Stomach (tissue), 9 donors: ENCODE results near the gene DFFA. TPM values are rescaled to one million over a fixed set of nuclear protein-coding genes. Genes with fewer than 3 reads are reported as not detected.
"Not testable (repeated sequence)": the region's sequence is repeated elsewhere in the genome, so short reads cannot be mapped to it uniquely, and the experiment has no call there.

ENCODE experiments used
- DNase-seq, 2 donors: peaks; one replicate each; pipeline versions ENCODE4 v3.0.0 to v3.0.0-alpha.2; 2013 to 2019
- H3K27ac ChIP-seq, 5 donors: fragments of 200-600 bp in 4 of 5; sonication (generic) in 4 of 5; one replicate each; pipeline ENCODE4 v1.5.1; 2013 to 2019; ENCODE audit warnings: mild to moderate bottlenecking in 1 of 5, moderate library complexity in 1 of 5
- H3K27me3 ChIP-seq, 3 donors: fragments of 200-600 bp; sonication (generic); one replicate each; pipeline ENCODE4 v1.5.1; 2017 to 2019; ENCODE audit warnings: mixed run types in 1 of 3
- H3K36me3 ChIP-seq, 4 donors: fragments of 200-600 bp; sonication (generic); 1 replicate in 3 of 4; 2 replicates in 1 of 4; pipeline ENCODE4 v1.5.1; 2016 to 2019
- H3K4me1 ChIP-seq, 4 donors: fragments of 200-600 bp; sonication (generic); one replicate each; pipeline ENCODE4 v1.5.1; 2016 to 2019
- H3K4me3 ChIP-seq, 4 donors: fragments of 200-600 bp; sonication (generic) in 3 of 4; one replicate each; pipeline ENCODE4 v1.5.1; 2016 to 2019; ENCODE audit warnings: mild to moderate bottlenecking in 1 of 4
- H3K9me3 ChIP-seq, 4 donors: fragments of 200-600 bp; sonication (generic); one replicate each; pipeline ENCODE4 v1.5.1; 2016 to 2019
- CTCF ChIP-seq, 7 experiments: fragments of 450-650 bp in 4 of 7; fragments of 200-600 bp in 3 of 7; sonication (generic) in 3 of 7; IDR thresholded peaks; one replicate each; pipeline ENCODE4 v1.5.1; 2016 to 2019; ENCODE audit warnings: antibody characterized with exemption in 7 of 7, control low read depth in 2 of 7, mild to moderate bottlenecking in 1 of 7
- EP300 ChIP-seq: sonication (generic); formaldehyde crosslinking; IDR thresholded peaks from one replicate; pipeline ENCODE4 v1.6.1; 2017; ENCODE audit warnings: antibody characterized with exemption
- POLR2A ChIP-seq, 4 donors: fragments of 450-650 bp; IDR thresholded peaks; one replicate each; pipeline ENCODE4 v1.6.1; 2016; ENCODE audit warnings: antibody characterized with exemption in 4 of 4, control low read depth in 2 of 4, mild to moderate bottlenecking in 1 of 4, moderate library complexity in 1 of 4
- POLR2AphosphoS5 ChIP-seq, 3 donors: sonication (generic); formaldehyde crosslinking; IDR thresholded peaks; one replicate each; pipeline ENCODE4 v1.6.1; 2016; ENCODE audit warnings: antibody characterized with exemption in 3 of 3
- WGBS, 5 donors: extraction: QIAGEN DNeasy Blood & Tissue Kit in 3 of 5; methylation state at CpG; one replicate each; pipeline versions ENCODE4 v1.1.5 to v1.1.7; 2013 to 2018; 5-methylcytosine and 5-hydroxymethylcytosine counted together
- intact Hi-C: fragments of 100-400 bp; cut with DNase I; formaldehyde crosslinking; loops from one replicate; pipeline ENCODE4 v1.15.1; 2023; ENCODE audit warnings: low total_unique reads
- polyA plus RNA-seq, 3 donors: library from polyadenylated mRNA; stranded (reverse); fragments of 200-250 nt; gene quantifications; one replicate each; pipeline ENCODE4 v1.2.3, GENCODE V29; 2013
- total RNA-seq, 5 donors: library from RNA; depleted of rRNA; stranded (reverse); fragments of >200 nt; gene quantifications; one replicate each; pipeline versions ENCODE4 v1.1.0 to v1.2.3, GENCODE V29; 2014 to 2016
- donor health status: healthy with polysubstance abuse.
- donor health status: Bipolar disorder and iron deficiency.
- donor health status: healthy.

The DFFA gene
- total and polyA plus RNA-seq, 8 donors, result 10.7 to 22.2 (median 13.0) TPM

- peaks cover 0 to under 1% (median under 1%) of the 10 kb centered on the region in 4 donors for H3K36me3 ChIP-seq
- peak overlapping the region; percentile 16 to 85 (median 78) for H3K27ac ChIP-seq
- no peak for TF ChIP-seq POLR2A (IDR thresholded peaks at IDR 0.05)
- TF ChIP-seq POLR2AphosphoS5 (IDR thresholded peaks at IDR 0.05), result no peak
- no peak for TF ChIP-seq CTCF (IDR thresholded peaks at IDR 0.05)
- no peak for TF ChIP-seq EP300
- WGBS, 5 donors, result 7 to 20% (median 13%) methylated on average over 8 to 16 of the region's 16 CpGs
- intact Hi-C loops, result loop anchor here (5.0 to 10.0 kb wide), 2 partner anchors 53 to 65 kb away; no protein-coding TSS in a partner anchor
- no peaks in the 10 kb centered on the region for H3K27me3 ChIP-seq
- peak in 1 of 2 donors; percentile 62 for DNase-seq
- H3K9me3 ChIP-seq, result no peaks in the 10 kb centered on the region
- H3K4me1 ChIP-seq, result peaks cover 13 to 41% (median 27%) of the 10 kb centered on the region in 4 donors
- peak overlapping the region; percentile 76 to 92 (median 86) for H3K4me3 ChIP-seq
Measured at GRCh38 chr1:10429868-10430215, 42.5 kb downstream of the DFFA start.

- Histone ChIP-seq H3K4me3 (no peak overlapping the region), H3K27ac (no peak overlapping the region), H3K27me3 (no peaks in the 10 kb centered on the region), H3K9me3 (no peaks in the 10 kb centered on the region), H3K4me1 (peaks cover 13 to 41% (median 27%) of the 10 kb centered on the region in 4 donors), H3K36me3 (no peaks in the 10 kb centered on the region)
- DNase-seq, result no peak
- intact Hi-C loops, result loop anchor here (5.0 kb wide), 1 partner anchor 52 kb away; no protein-coding TSS in a partner anchor
- WGBS, 5 donors, result 86 to 95% (median 89%) methylated on average over 4 to 5 of the region's 5 CpGs
- TF ChIP-seq CTCF (IDR thresholded peaks at IDR 0.05) (no peak), POLR2A (IDR thresholded peaks at IDR 0.05) (no peak), EP300 (no peak), POLR2AphosphoS5 (IDR thresholded peaks at IDR 0.05) (no peak)
Measured at GRCh38 chr1:10428984-10429383, 43.3 kb downstream of the DFFA start.

GRCh38 chr1:10426535-10426848 is 45.8 kb downstream of the DFFA start:
- Histone ChIP-seq H3K4me1 (peaks cover 11 to 23% (median 18%) of the 10 kb centered on the region in 4 donors), H3K36me3 (peaks cover under 1 to 13% (median 5%) of the 10 kb centered on the region in 4 donors)
- H3K4me3 ChIP-seq, DNase-seq, H3K9me3 ChIP-seq, H3K27me3 ChIP-seq, H3K27ac ChIP-seq: not testable (repeated sequence)
- 87 to 100% (median 96%) methylated on average over 1 to 21 of the region's 21 CpGs; no CpG with 5 or more reads in 1 of the 5 donors for WGBS, 5 donors
- intact Hi-C loops, result loop anchor here (5.0 kb wide), 1 partner anchor 49 kb away; no protein-coding TSS in a partner anchor

- Histone ChIP-seq H3K4me1 (peaks cover 6 to 18% (median 13%) of the 10 kb centered on the region in 4 donors), H3K36me3 (peaks cover 5 to 18% (median 10%) of the 10 kb centered on the region in 4 donors)
- DNase-seq, H3K9me3 ChIP-seq, H3K4me3 ChIP-seq, H3K27ac ChIP-seq, H3K27me3 ChIP-seq: not testable (repeated sequence)
- 60 to 84% (median 79%) methylated on average over 10 to 21 of the region's 21 CpGs for WGBS, 5 donors
- intact Hi-C loops, result loop anchor here (5.0 kb wide), 1 partner anchor 49 kb away; no protein-coding TSS in a partner anchor
Measured at GRCh38 chr1:10425826-10426534, 46.3 kb downstream of the DFFA start.

- Histone ChIP-seq H3K9me3 (no peaks in the 10 kb centered on the region), H3K4me3 (no peak overlapping the region), H3K36me3 (peaks cover 10 to 31% (median 23%) of the 10 kb centered on the region in 4 donors), H3K27ac (no peak overlapping the region), H3K4me1 (peaks cover under 1 to 10% (median 2%) of the 10 kb centered on the region in 4 donors), H3K27me3 (no peaks in the 10 kb centered on the region)
- intact Hi-C loops, result loop anchor here (5.0 kb wide), 1 partner anchor 47 kb away; no protein-coding TSS in a partner anchor
- no peak for DNase-seq
- WGBS, 5 donors, result 82 to 89% (median 84%) methylated on average over 8 of the region's 8 CpGs
- TF ChIP-seq EP300, result no peak
- TF ChIP-seq POLR2A (IDR thresholded peaks at IDR 0.05), result no peak
- no peak for TF ChIP-seq POLR2AphosphoS5 (IDR thresholded peaks at IDR 0.05)
- TF ChIP-seq CTCF (IDR thresholded peaks at IDR 0.05), result no peak
Measured at GRCh38 chr1:10424651-10425050, 47.7 kb downstream of the DFFA start.
